Mesodermal cell (in vitro differentiated cells): ENCODE results near the gene TPGS1.

ENCODE experiments used
- H3K27ac ChIP-seq: 2 replicates; pipeline ENCODE4 v1.7.0; 2013; ENCODE audit warnings: mild to moderate bottlenecking, low read depth, low read length, moderate library complexity; ENCODE audit not compliant: severe bottlenecking
- H3K36me3 ChIP-seq: 2 replicates; pipeline ENCODE4 v1.7.1; 2013; ENCODE audit warnings: mild to moderate bottlenecking, low read length, moderate library complexity; ENCODE audit not compliant: control insufficient read depth, insufficient read depth
- H3K4me1 ChIP-seq: one replicate; pipeline ENCODE4 v1.7.1; 2013; ENCODE audit warnings: mild to moderate bottlenecking, low read length; ENCODE audit not compliant: insufficient read depth, control insufficient read depth, poor library complexity, severe bottlenecking
- H3K4me3 ChIP-seq: 2 replicates; pipeline ENCODE4 v1.7.0; 2013; ENCODE audit warnings: low read length, control low read depth, mild to moderate bottlenecking; ENCODE audit not compliant: insufficient read depth, poor library complexity, severe bottlenecking; ENCODE audit errors: extremely low read depth
- H3K9me3 ChIP-seq: 2 replicates; pipeline ENCODE4 v1.7.1; 2013; ENCODE audit warnings: mild to moderate bottlenecking, low read length, moderate library complexity; ENCODE audit not compliant: control insufficient read depth
- WGBS, 2 experiments: methylation state at CpG; one replicate each; pipeline ENCODE4 v1.1.5; 2013; ENCODE audit warnings: missing lambda C conversion rate in 2 of 2; ENCODE audit not compliant: insufficient coverage in 2 of 2; 5-methylcytosine and 5-hydroxymethylcytosine counted together

The TPGS1 gene

GRCh38 chr19:465056-465816 lies 42.1 kb upstream of the TPGS1 start:
- H3K4me3 ChIP-seq = no peak overlapping the region
- H3K4me1 ChIP-seq = no peaks in the 10 kb centered on the region
- no peaks in the 10 kb centered on the region for H3K36me3 ChIP-seq
- H3K9me3 ChIP-seq = no peaks in the 10 kb centered on the region
- 87 to 94% methylated on average over 3 of the region's 3 CpGs for WGBS, 2 experiments
- H3K27ac ChIP-seq = no peak overlapping the region

- Histone ChIP-seq H3K9me3 (no peaks in the 10 kb centered on the region), H3K4me3 (no peak overlapping the region), H3K27ac (no peak overlapping the region), H3K36me3 (no peaks in the 10 kb centered on the region), H3K4me1 (no peaks in the 10 kb centered on the region)
- WGBS, 2 experiments = 85 to 87% methylated on average over 7 to 11 of the region's 11 CpGs
Measured at GRCh38 chr19:467554-467953, 39.7 kb upstream of the TPGS1 start.

- no peaks in the 10 kb centered on the region for H3K9me3 ChIP-seq
- no peaks in the 10 kb centered on the region for H3K36me3 ChIP-seq
- WGBS, 2 experiments = 85 to 89% methylated on average over 21 of the region's 27 CpGs
- no peaks in the 10 kb centered on the region for H3K4me1 ChIP-seq
- H3K27ac ChIP-seq = no peak overlapping the region
- H3K4me3 ChIP-seq = no peak overlapping the region
Measured at GRCh38 chr19:468587-469256, 38.6 kb upstream of the TPGS1 start.

GRCh38 chr19:469833-470232 lies 37.5 kb upstream of the TPGS1 start:
- WGBS, 2 experiments = 86 to 87% methylated on average over 4 to 5 of the region's 7 CpGs
- no peak overlapping the region for H3K4me3 ChIP-seq
- no peak overlapping the region for H3K27ac ChIP-seq
- H3K36me3 ChIP-seq = no peaks in the 10 kb centered on the region
- no peaks in the 10 kb centered on the region for H3K4me1 ChIP-seq
- H3K9me3 ChIP-seq = no peaks in the 10 kb centered on the region

- H3K36me3 ChIP-seq = no peaks in the 10 kb centered on the region
- no peak overlapping the region for H3K4me3 ChIP-seq
- H3K9me3 ChIP-seq = no peaks in the 10 kb centered on the region
- 90 to 93% methylated on average over 14 to 17 of the region's 20 CpGs for WGBS, 2 experiments
- no peak overlapping the region for H3K27ac ChIP-seq
- no peaks in the 10 kb centered on the region for H3K4me1 ChIP-seq
Measured at GRCh38 chr19:470701-471100, 36.6 kb upstream of the TPGS1 start.

GRCh38 chr19:472005-472858 lies 35.1 kb upstream of the TPGS1 start:
- no peaks in the 10 kb centered on the region for H3K36me3 ChIP-seq
- no peak overlapping the region for H3K4me3 ChIP-seq
- H3K27ac ChIP-seq = no peak overlapping the region
- no peaks in the 10 kb centered on the region for H3K9me3 ChIP-seq
- H3K4me1 ChIP-seq = no peaks in the 10 kb centered on the region
- 83 to 88% methylated on average over 12 to 17 of the region's 23 CpGs for WGBS, 2 experiments

- no peak overlapping the region for H3K4me3 ChIP-seq
- no peaks in the 10 kb centered on the region for H3K9me3 ChIP-seq
- no peaks in the 10 kb centered on the region for H3K36me3 ChIP-seq
- no peak overlapping the region for H3K27ac ChIP-seq
- H3K4me1 ChIP-seq = no peaks in the 10 kb centered on the region
- 86 to 91% methylated on average over 43 to 57 of the region's 57 CpGs for WGBS, 2 experiments
Measured at GRCh38 chr19:474126-475078, 32.9 kb upstream of the TPGS1 start.

GRCh38 chr19:475360-475759 lies 31.9 kb upstream of the TPGS1 start:
- H3K4me1 ChIP-seq = no peaks in the 10 kb centered on the region
- 95 to 96% methylated on average over 12 of the region's 13 CpGs for WGBS, 2 experiments
- no peak overlapping the region for H3K27ac ChIP-seq
- no peaks in the 10 kb centered on the region for H3K36me3 ChIP-seq
- no peaks in the 10 kb centered on the region for H3K9me3 ChIP-seq
- no peak overlapping the region for H3K4me3 ChIP-seq

- 87 to 89% methylated on average over 25 to 26 of the region's 26 CpGs for WGBS, 2 experiments
- H3K27ac ChIP-seq = no peak overlapping the region
- peaks cover 8% of the 10 kb centered on the region for H3K9me3 ChIP-seq
- H3K4me3 ChIP-seq = no peak overlapping the region
- H3K36me3 ChIP-seq = no peaks in the 10 kb centered on the region
- H3K4me1 ChIP-seq = no peaks in the 10 kb centered on the region
Measured at GRCh38 chr19:478236-478903, 28.9 kb upstream of the TPGS1 start.
